HepG2 (cell line): ENCODE measurements around the gene TUBGCP5. TPM values are rescaled to one million over a fixed set of nuclear protein-coding genes. Genes with fewer than 3 reads are reported as not detected.

Source experiments
- BORCS8-MEF2B ChIP-seq: sonication (generic); formaldehyde crosslinking; IDR thresholded peaks from 2 replicates; pipeline ENCODE4 v1.8.0; 2022; ENCODE audit warnings: mild to moderate bottlenecking, missing genetic modification reagents
- HHEX ChIP-seq: IDR thresholded peaks from 2 replicates; pipeline ENCODE4 v1.6.1; 2016; ENCODE audit warnings: control low read depth
- HIC2 ChIP-seq: sonication (generic); formaldehyde crosslinking; IDR thresholded peaks from 2 replicates; pipeline ENCODE4 v1.9.0; 2022; ENCODE audit warnings: low read depth, missing genetic modification reagents
- HOMEZ ChIP-seq: IDR thresholded peaks from 2 replicates; pipeline ENCODE4 v1.6.1; 2016; ENCODE audit warnings: low read depth
- MAFF ChIP-seq: IDR thresholded peaks from 2 replicates; pipeline ENCODE4 v1.6.1; 2011; ENCODE audit warnings: low read depth, low read length, improper control_type of control experiment
- MAX ChIP-seq: IDR thresholded peaks from 2 replicates; pipeline ENCODE4 v1.6.1; 2012; ENCODE audit warnings: inconsistent platforms
- MTF1 ChIP-seq: sonication (generic); formaldehyde crosslinking; IDR thresholded peaks from 2 replicates; pipeline ENCODE4 v1.5.0; 2020; ENCODE audit warnings: missing genetic modification reagents
- ONECUT2 ChIP-seq: sonication (generic); formaldehyde crosslinking; IDR thresholded peaks from 2 replicates; pipeline ENCODE4 v1.4.0; 2020; ENCODE audit warnings: missing genetic modification reagents
- PAX8 ChIP-seq: sonication (generic); formaldehyde crosslinking; IDR thresholded peaks from 2 replicates; pipeline ENCODE4 v1.8.0; 2022; ENCODE audit warnings: mild to moderate bottlenecking, missing genetic modification reagents, borderline replicate concordance
- RAD51 ChIP-seq: fragments of 450-650 bp; IDR thresholded peaks from 2 replicates; pipeline ENCODE4 v1.6.1; 2016; ENCODE audit warnings: borderline replicate concordance
- RNF2 ChIP-seq: fragments of 450-650 bp; conservative IDR thresholded peaks from 2 replicates; pipeline ENCODE4 v1.6.1; 2016; ENCODE audit warnings: low read depth
- TFDP2 ChIP-seq: sonication (generic); formaldehyde crosslinking; IDR thresholded peaks from 2 replicates; pipeline ENCODE4 v1.4.0; 2020; ENCODE audit warnings: missing genetic modification reagents
- TIGD3 ChIP-seq: sonication (generic); formaldehyde crosslinking; IDR thresholded peaks from 2 replicates; pipeline ENCODE4 v1.5.1; 2020; ENCODE audit warnings: mild to moderate bottlenecking, missing genetic modification reagents, borderline replicate concordance
- TRIM22 ChIP-seq: fragments of 450-650 bp; IDR thresholded peaks from 2 replicates; pipeline ENCODE4 v1.6.1; 2017
- WIZ ChIP-seq: sonication (generic); formaldehyde crosslinking; IDR thresholded peaks from 2 replicates; pipeline ENCODE4 v1.5.1; 2020; ENCODE audit warnings: mild to moderate bottlenecking, missing genetic modification reagents
- ZFP36L1 ChIP-seq: sonication (generic); formaldehyde crosslinking; IDR thresholded peaks from 2 replicates; pipeline ENCODE4 v1.8.0; 2022; ENCODE audit warnings: mild to moderate bottlenecking, missing genetic modification reagents, moderate library complexity
- ZNF136 ChIP-seq: sonication (generic); formaldehyde crosslinking; IDR thresholded peaks from 2 replicates; pipeline ENCODE4 v1.8.1; 2022; ENCODE audit warnings: low read depth, mild to moderate bottlenecking, moderate library complexity, missing genetic modification reagents
- ZNF354B ChIP-seq: sonication (generic); formaldehyde crosslinking; IDR thresholded peaks from 2 replicates; pipeline ENCODE4 v1.8.0; 2022; ENCODE audit warnings: mild to moderate bottlenecking, missing genetic modification reagents
- ZNF546 ChIP-seq: sonication (generic); formaldehyde crosslinking; conservative IDR thresholded peaks from 2 replicates; pipeline ENCODE4 v1.8.1; 2023; ENCODE audit warnings: mild to moderate bottlenecking, missing genetic modification reagents
- ZNF670 ChIP-seq: sonication (generic); formaldehyde crosslinking; IDR thresholded peaks from 2 replicates; pipeline ENCODE4 v1.8.0; 2022; ENCODE audit warnings: mild to moderate bottlenecking, missing genetic modification reagents, borderline replicate concordance
- ZNF672 ChIP-seq: sonication (generic); formaldehyde crosslinking; IDR thresholded peaks from 2 replicates; pipeline ENCODE4 v1.8.1; 2022; ENCODE audit warnings: missing genetic modification reagents
- ZNF761 ChIP-seq: sonication (generic); formaldehyde crosslinking; conservative IDR thresholded peaks from 2 replicates; pipeline ENCODE4 v1.4.0; 2020; ENCODE audit warnings: mild to moderate bottlenecking, missing genetic modification reagents
- ZZZ3 ChIP-seq: sonication (generic); formaldehyde crosslinking; IDR thresholded peaks from 2 replicates; pipeline ENCODE4 v1.4.0; 2020; ENCODE audit warnings: missing genetic modification reagents, mild to moderate bottlenecking, borderline replicate concordance
- polyA plus RNA-seq, 8 experiments: library from polyadenylated mRNA; depleted of rRNA in 3 of 8; stranded (reverse) in 7 of 8; unstranded in 1 of 8; fragments of >200 nt; fragmentation: Illumina TruSeq in 4 of 8; extraction: Trizol in 4 of 8; gene quantifications; 2 replicates each; pipeline versions ENCODE4 v1.2.1 to v1.2.3, GENCODE V29; 2011 to 2016; ENCODE audit warnings: low read depth in 4 of 8, missing spikeins in 1 of 8, mixed read lengths in 1 of 8; ENCODE audit not compliant: insufficient read depth in 1 of 8
- total RNA-seq, 5 experiments: library from RNA; depleted of rRNA; stranded (reverse); fragments of >200 nt; fragmentation: Illumina TruSeq; extraction: Trizol; gene quantifications; 2 replicates each; pipeline ENCODE4 v1.2.3, GENCODE V29; 2016; ENCODE audit warnings: low read depth in 1 of 5

TUBGCP5 gene
- total and polyA plus RNA-seq, 2 of the 13 experiments (the other 11 are each of a cell fraction or from before 2014, with no cell fraction given): 7.2 to 25.0 TPM

- TF ChIP-seq HOMEZ (CRISPR knock-in tag): no peak
- TF ChIP-seq ZNF136: no peak
- TF ChIP-seq ZZZ3 (CRISPR knock-in tag): no peak
- no peak for TF ChIP-seq ZNF546 (CRISPR knock-in tag)
- no peak for TF ChIP-seq BORCS8-MEF2B (CRISPR knock-in tag)
- no peak for TF ChIP-seq TFDP2 (CRISPR knock-in tag)
- TF ChIP-seq PAX8 (CRISPR knock-in tag): no peak
- TF ChIP-seq ZNF670 (CRISPR knock-in tag): no peak
- TF ChIP-seq MTF1 (CRISPR knock-in tag): no peak
- TF ChIP-seq RNF2: no peak
- no peak for TF ChIP-seq ZNF672 (CRISPR knock-in tag)
- no peak for TF ChIP-seq TRIM22
- TF ChIP-seq HHEX (CRISPR knock-in tag): no peak
- TF ChIP-seq ZNF761: no peak
- no peak; the same call in 1 of the 2 replicates for TF ChIP-seq HIC2
- no peak for TF ChIP-seq MAFF
- no peak for TF ChIP-seq ZNF354B (CRISPR knock-in tag)
- TF ChIP-seq ZFP36L1: no peak
- no peak for TF ChIP-seq ONECUT2
- TF ChIP-seq RAD51: no peak
- TF ChIP-seq TIGD3 (CRISPR knock-in tag): no peak
- TF ChIP-seq WIZ (CRISPR knock-in tag): no peak
- peak; percentile 49; the same call in 1 of the 2 replicates for TF ChIP-seq MAX
These were observed 59.9 kb downstream of the TUBGCP5 start (continued) for GRCh38 chr15:22979238-22980188.
